ENCODE results near the gene ASB16. TPM values are rescaled to one million over a fixed set of nuclear protein-coding genes. Genes with fewer than 3 reads are reported as not detected.

Gene ASB16
- total and polyA plus RNA-seq, 9 of the 15 experiments (the other 6 are each of a cell fraction or from before 2014, with no cell fraction given), result 0.03 to 0.07 TPM; not detected in 7

DNA sequence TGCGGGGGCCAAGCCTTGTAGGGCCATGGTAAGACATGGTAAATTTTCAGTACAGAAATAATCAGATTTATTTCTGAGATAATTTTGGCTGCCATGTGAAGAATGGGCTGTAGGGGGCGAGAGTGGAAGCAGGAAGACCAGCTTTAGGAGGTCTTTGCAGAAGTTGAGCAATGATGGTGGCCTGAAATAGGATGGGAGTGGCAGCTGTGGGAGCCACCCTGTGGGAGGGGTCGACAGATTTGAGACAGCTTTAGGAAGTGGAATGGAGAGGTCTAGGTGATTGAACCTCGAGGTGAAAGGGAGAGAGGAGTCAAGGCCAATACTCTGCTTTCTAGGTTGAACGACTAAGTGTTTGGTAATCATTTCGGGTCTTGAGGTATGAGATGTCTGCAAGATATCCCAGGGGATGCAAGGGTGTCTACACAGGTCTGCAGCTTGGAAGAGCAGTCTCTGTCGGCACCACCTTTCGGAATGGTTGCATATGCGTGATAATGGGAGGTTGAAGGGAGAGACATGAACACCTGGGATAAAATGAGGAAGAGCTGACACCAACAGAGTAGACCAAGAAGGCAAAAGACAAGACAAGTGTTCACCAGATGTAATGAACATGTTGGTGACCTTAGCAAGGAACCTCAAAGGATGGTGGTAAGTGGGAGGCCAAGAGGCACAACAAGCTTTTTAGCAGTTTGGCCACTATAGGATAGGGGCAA is 33.4 kb downstream of the ASB16 start (continued):
- TF ChIP-seq SPI1 (IDR thresholded peaks at IDR 0.05; ENCODE audit: borderline replicate concordance, low read depth, low read length) (peak; percentile 72), ZNF3 (CRISPR knock-in tag; IDR thresholded peaks at IDR 0.05) (no peak), EWSR1 (IDR thresholded peaks at IDR 0.05; ENCODE audit: borderline replicate concordance, low read depth, partially characterized antibody) (no peak), SLC30A9 (CRISPR knock-in tag; IDR thresholded peaks at IDR 0.05) (no peak), ZNF263 (CRISPR knock-in tag; IDR thresholded peaks at IDR 0.05; ENCODE audit: borderline replicate concordance) (no peak), ZNF124 (CRISPR knock-in tag; IDR thresholded peaks at IDR 0.05) (no peak), SIX5 (IDR thresholded peaks at IDR 0.05; ENCODE audit: borderline replicate concordance in 1 of 2, insufficient read depth in 1 of 2, low read depth in 1 of 2, low read length in 2 of 2) (no peak), TBL1XR1 (IDR thresholded peaks at IDR 0.05; ENCODE audit: low read length in 2 of 2) (no peak), HMG20B (CRISPR knock-in tag; IDR thresholded peaks at IDR 0.05) (no peak), ZNF408 (CRISPR knock-in tag; IDR thresholded peaks at IDR 0.05; ENCODE audit: low read depth) (no peak), ZKSCAN1 (IDR thresholded peaks at IDR 0.05; ENCODE audit: low read depth, low read length) (no peak), ZFX (CRISPR knock-in tag; IDR thresholded peaks at IDR 0.05) (no peak), ZNF561 (CRISPR knock-in tag; conservative IDR thresholded peaks at IDR 0.05) (no peak), NBN (IDR thresholded peaks at IDR 0.05; ENCODE audit: low read depth) (no peak), YBX1 (IDR thresholded peaks at IDR 0.05) (no peak), TEAD2 (tag; IDR thresholded peaks at IDR 0.05) (no peak), ETS2 (tag; IDR thresholded peaks at IDR 0.05; ENCODE audit: borderline replicate concordance, poor library complexity, severe bottlenecking) (no peak), GABPB2 (CRISPR knock-in tag; conservative IDR thresholded peaks at IDR 0.05) (no peak)
- TF ChIP-seq, protein P1, sequence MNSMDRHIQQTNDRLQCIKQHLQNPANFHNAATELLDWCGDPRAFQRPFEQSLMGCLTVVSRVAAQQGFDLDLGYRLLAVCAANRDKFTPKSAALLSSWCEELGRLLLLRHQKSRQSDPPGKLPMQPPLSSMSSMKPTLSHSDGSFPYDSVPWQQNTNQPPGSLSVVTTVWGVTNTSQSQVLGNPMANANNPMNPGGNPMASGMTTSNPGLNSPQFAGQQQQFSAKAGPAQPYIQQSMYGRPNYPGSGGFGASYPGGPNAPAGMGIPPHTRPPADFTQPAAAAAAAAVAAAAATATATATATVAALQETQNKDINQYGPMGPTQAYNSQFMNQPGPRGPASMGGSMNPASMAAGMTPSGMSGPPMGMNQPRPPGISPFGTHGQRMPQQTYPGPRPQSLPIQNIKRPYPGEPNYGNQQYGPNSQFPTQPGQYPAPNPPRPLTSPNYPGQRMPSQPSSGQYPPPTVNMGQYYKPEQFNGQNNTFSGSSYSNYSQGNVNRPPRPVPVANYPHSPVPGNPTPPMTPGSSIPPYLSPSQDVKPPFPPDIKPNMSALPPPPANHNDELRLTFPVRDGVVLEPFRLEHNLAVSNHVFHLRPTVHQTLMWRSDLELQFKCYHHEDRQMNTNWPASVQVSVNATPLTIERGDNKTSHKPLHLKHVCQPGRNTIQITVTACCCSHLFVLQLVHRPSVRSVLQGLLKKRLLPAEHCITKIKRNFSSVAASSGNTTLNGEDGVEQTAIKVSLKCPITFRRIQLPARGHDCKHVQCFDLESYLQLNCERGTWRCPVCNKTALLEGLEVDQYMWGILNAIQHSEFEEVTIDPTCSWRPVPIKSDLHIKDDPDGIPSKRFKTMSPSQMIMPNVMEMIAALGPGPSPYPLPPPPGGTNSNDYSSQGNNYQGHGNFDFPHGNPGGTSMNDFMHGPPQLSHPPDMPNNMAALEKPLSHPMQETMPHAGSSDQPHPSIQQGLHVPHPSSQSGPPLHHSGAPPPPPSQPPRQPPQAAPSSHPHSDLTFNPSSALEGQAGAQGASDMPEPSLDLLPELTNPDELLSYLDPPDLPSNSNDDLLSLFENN (IDR thresholded peaks at IDR 0.05; ENCODE audit: low read depth in 2 of 2, low read length in 2 of 2), result no peak
- TF ChIP-seq, protein P2, sequence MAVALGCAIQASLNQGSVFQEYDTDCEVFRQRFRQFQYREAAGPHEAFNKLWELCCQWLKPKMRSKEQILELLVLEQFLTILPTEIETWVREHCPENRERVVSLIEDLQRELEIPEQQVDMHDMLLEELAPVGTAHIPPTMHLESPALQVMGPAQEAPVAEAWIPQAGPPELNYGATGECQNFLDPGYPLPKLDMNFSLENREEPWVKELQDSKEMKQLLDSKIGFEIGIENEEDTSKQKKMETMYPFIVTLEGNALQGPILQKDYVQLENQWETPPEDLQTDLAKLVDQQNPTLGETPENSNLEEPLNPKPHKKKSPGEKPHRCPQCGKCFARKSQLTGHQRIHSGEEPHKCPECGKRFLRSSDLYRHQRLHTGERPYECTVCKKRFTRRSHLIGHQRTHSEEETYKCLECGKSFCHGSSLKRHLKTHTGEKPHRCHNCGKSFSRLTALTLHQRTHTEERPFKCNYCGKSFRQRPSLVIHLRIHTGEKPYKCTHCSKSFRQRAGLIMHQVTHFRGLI (CRISPR knock-in tag; IDR thresholded peaks at IDR 0.05), result no peak
- TF ChIP-seq, protein P3, sequence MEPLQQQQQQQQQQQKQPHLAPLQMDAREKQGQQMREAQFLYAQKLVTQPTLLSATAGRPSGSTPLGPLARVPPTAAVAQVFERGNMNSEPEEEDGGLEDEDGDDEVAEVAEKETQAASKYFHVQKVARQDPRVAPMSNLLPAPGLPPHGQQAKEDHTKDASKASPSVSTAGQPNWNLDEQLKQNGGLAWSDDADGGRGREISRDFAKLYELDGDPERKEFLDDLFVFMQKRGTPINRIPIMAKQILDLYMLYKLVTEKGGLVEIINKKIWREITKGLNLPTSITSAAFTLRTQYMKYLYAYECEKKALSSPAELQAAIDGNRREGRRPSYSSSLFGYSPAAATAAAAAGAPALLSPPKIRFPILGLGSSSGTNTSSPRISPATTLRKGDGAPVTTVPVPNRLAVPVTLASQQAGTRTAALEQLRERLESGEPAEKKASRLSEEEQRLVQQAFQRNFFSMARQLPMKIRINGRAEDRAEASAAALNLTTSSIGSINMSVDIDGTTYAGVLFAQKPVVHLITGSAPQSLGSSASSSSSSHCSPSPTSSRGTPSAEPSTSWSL (CRISPR knock-in tag; IDR thresholded peaks at IDR 0.05; ENCODE audit: borderline replicate concordance), result no peak
